HG03575 (cell line): ENCODE measurements around the gene FUT8.
"Not testable (repeated sequence)": the region's sequence is repeated elsewhere in the genome, so short reads cannot be mapped to it uniquely, and the experiment has no call there.

Source experiments
- ATAC-seq: cut with Tn5 transposase; IDR thresholded peaks from one replicate; pipeline ENCODE4 v1.9.1; 2021; ENCODE audit not compliant: unreplicated experiment, insufficient number of reproducible peaks, low FRiP score; ENCODE audit errors: extremely low read depth

Gene FUT8

DNA sequence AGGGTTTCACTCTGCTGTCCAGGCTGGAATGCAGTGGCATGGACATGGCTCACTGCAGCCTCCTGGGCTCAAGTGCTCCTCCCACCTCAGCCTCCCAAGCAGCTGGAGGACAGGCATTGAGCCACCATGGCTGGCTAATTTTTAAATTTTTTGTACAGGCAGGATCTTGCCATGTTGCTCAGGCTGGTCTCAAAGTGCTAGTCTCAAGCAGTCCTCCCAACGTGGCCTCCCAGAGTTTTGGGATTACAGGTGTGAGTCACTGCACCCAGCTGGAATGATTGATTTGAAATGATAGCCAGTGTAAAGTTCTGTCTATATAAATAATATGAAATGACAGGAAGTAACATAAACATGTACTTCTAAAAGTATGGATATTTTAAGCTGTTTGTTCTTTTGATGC lies 172.7 kb downstream of the FUT8 start:
- no peak for ATAC-seq

- ATAC-seq, result no peak
Measured at GRCh38 chr14:65588426-65589140, 176.1 kb downstream of the FUT8 start.

DNA sequence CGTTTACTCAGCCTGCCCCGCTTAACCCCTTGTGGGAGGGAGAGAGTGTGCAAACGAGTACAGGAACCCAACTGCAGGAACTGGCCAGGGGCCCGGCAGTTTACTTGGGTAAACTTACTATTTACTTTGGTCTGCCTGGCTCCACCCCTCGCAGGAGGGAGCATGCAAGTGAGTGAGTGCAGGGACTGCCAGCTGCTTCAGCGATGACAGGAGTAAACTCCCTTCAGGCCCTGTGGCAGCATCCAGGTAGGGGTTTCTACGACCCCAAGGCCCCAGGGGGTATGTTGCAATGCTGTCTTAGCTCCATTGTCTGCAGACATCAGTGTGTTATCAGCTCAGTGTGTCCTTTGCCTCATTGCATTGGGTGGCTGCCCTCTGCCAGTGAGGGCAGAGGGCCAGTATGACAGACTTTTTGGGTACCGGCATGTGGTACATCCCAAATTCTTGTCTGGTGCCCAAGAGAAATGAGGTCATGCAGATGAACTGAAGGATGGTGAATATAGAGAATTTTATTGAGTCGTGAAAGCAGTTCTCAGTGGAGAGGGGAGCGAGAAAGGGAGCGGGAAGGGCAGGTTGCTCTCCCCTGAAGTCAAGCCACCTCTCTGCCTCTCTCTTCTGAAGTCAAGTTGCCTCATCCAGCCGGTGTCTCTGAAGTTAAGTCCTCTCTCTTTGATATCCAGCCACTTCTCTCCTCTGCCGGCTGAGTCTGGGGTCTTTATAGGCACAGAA lies 181.8 kb downstream of the FUT8 start:
- no peak for ATAC-seq

- ATAC-seq, result no peak
Measured at GRCh38 chr14:65594882-65595237, 182.3 kb downstream of the FUT8 start.

DNA sequence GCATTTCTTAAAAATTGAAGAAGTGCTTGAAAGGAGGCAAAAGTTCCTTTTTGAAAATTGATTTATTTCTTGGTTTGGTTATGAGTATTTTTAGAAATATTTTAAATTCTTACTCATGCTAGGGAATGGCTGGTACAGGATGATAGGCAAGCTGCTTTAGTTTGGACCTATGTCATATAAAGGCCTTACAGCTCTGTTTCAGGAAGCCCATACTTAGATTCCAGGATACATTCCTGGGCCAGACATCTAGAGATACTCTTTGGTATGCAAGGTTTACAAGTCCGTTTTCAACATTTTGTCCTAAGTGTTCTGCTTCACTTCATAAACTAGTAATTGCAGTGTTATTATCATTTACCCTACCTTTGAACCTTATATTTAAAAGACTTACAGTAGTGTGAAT lies 186.8 kb downstream of the FUT8 start:
- ATAC-seq, result no peak

- ATAC-seq, result no peak
Measured at GRCh38 chr14:65600742-65601141, 188.2 kb downstream of the FUT8 start.

DNA sequence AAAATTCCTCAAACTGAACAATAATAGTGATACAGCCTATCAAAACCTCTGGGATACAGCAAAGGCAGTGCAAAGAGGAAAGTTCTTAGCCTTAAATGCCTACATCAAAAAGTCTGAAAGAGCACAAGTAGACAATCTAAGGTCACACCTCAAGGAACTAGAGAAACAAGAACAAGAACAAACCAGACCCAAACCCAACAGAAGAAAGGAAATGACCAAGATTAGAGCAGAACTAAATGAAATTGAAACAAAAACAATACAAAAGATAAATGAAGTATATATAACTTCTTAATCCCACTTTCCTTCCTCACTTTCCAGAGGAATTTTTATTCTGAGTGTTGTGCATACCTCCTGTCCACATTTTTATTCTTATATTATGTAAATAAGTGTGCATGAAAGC lies 192.0 kb downstream of the FUT8 start:
- no peak for ATAC-seq

DNA sequence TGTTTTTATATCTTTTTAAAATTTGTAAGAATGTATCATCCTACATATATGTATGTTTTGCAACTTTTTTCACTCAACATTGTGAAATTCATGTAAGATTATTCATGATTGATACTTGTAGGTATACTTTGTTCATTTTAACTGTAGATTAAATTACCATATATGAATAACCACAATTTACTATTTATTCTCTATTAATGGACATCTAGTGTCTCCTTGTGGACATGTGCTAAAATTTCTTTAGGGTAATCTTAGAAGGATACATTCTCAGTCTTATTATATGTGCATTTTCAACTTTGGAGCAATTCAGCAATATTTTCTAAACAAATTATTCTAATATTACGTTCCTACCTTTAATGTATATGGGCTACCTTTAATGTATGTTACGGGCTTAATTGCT lies 192.4 kb downstream of the FUT8 start:
- ATAC-seq, result no peak

GRCh38 chr14:65606460-65606859 lies 193.9 kb downstream of the FUT8 start:
- no peak for ATAC-seq

- no peak for ATAC-seq
Measured at GRCh38 chr14:65613131-65613650, 200.7 kb downstream of the FUT8 start.

GRCh38 chr14:65618996-65619395 lies 206.5 kb downstream of the FUT8 start:
- no peak for ATAC-seq

DNA sequence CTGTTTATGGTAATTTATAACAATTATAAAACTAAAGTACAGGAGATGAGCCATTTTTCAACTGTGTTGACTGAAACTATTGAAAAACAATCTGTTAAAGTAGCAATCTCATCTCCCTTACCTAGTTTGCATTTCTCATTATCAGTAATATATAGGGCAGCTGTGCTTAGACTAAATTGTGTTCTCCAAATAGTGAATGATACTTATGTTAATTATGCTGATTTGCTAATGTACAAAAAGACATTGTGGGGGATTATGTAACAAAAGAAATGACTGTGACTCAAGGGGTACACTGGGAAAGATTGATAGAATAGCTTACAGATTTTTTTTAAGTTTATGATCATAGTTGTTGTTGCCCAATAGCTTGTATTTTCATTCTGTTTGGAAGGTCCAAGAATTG lies 207.7 kb downstream of the FUT8 start:
- ATAC-seq, result no peak

DNA sequence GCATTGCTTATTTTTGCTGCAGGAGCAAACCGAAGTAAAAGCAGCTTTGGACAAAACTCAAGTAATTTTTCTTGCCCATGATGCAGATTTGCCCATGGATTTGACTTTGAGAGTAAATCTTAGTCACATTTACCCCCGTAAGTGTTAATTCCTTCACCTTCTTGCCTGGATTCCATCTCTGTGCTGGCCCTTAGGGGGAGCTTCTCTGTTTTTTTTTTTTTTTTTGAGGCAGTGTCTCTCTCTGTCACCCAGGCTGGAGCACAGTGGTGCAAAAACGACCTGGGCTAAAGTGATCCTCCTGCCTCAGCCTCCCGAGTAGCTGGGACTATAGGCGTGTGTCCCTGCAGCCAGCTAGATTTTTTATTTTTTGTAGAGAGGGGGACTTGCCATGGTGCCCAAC lies 210.2 kb downstream of the FUT8 start:
- ATAC-seq, result no peak

GRCh38 chr14:65623759-65624158 lies 211.2 kb downstream of the FUT8 start:
- no peak for ATAC-seq

DNA sequence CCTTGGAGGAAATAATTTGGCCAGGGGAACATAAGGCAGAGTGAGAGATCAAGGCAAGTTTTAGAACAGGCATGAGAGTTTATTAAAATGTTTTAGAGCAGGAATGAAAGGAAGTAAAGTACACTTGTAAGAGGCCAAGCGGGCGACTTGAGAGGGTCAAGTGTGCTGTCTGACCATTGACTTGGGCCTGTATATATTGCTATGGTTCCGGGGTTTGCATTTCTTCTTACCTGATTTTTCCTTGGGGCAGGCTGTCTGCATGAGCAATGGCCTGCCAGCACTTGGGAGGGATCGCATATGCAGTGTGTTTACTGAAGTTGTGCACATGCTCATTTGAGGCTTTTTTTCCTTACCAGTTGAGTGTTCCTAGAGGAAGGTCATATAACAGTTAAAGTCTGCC lies 214.8 kb downstream of the FUT8 start:
- ATAC-seq, result no peak

- no peak for ATAC-seq
Measured at GRCh38 chr14:65628664-65629063, 216.1 kb downstream of the FUT8 start.

DNA sequence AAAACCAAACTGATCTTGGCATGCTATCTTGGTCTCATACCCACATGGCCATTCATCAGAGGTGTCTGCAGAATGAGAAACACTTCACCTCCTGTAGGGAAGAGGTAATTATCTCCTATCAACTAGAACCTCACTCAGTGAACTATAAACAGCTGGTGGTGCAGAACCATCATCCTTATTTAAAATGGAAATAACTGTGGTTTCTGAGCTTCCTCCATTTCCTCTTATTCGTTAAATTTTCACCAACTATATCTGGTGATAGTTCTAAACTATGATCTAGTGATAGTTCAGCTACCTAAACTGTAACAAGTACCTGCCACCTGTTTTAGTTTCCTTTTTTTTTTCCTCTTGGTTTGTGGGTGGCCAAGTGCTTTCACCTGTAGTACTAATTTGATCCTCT lies 218.5 kb downstream of the FUT8 start:
- no peak for ATAC-seq

DNA sequence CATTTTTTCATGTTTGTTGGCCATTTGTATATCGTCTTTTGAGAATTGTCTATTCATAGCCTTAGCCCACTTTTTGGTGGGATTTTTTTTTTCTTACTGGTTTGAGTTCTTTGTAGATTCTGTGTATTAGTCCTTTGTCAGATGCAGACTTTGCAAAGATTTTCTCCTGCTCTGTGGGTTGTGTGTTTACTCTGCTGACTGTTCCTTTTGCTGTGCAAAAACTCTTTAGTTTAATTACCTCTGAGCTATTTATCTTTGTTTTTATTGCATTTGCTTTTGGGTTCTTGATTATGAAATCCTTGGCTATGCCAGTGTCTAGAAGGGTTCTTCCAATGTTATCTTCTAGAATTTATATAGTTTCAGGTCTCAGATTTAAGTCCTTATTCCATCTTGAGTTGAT lies 220.0 kb downstream of the FUT8 start:
- no peak for ATAC-seq

DNA sequence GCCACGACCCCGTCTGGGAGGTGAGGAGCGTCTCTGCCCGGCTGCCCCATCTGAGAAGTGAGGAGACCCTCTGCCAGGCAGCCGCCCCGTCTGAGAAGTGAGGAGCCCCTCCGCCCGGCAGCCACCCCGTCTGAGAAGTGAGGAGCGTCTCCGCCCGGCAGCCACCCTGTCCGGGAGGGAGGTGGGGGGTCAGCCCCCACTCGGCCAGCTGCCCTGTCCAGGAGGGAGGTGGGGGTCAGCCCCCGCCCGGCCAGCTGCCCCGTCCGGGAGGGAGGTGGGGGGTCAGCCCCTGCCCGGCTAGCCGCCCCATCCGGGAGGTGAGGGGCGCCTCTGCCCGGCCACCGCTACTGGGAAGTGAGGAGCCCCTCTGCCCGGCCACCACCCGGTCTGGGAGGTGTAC lies 221.1 kb downstream of the FUT8 start:
- not testable (repeated sequence) for ATAC-seq

- ATAC-seq, result no peak
Measured at GRCh38 chr14:65637780-65638179, 225.2 kb downstream of the FUT8 start.

GRCh38 chr14:65639216-65639615 lies 226.7 kb downstream of the FUT8 start:
- no peak for ATAC-seq
